Measurements from ENCODE around the gene NFATC1.
"Not testable (repeated sequence)": the region's sequence is repeated elsewhere in the genome, so short reads cannot be mapped to it uniquely, and the experiment has no call there.

Gene NFATC1

DNA sequence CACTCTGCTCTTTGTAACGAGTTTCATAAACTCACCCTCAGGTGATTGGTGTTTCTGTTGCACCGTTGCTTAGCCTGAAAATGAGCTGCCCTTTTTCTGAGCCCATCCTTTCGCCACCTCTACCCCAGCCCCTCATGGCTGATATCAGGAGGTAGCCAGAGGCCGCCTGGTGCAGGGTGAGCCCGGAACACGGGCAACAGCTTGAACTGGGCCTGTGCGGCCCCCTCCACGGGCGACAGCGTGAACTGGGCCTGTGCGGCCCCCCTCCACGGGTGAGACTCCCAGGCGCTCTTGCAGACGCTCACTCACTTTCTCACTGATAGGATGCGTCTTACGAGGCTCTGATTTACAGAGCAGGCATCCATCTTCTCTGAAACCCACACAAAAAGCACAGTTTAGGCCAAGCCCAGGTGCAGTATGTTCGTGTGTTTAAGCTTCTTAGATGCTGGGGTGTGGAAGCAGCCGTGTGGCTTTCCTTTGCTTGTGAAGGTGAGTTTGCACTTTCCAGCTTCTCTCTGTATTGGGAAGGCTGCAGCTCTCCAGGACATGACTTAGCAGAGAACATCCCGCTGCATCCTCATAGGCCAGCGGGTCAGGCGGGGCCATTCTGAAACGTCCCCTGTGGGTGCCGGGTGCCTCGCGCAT is 83.5 kb downstream of the NFATC1 start:
- no peak for DNase-seq

DNA sequence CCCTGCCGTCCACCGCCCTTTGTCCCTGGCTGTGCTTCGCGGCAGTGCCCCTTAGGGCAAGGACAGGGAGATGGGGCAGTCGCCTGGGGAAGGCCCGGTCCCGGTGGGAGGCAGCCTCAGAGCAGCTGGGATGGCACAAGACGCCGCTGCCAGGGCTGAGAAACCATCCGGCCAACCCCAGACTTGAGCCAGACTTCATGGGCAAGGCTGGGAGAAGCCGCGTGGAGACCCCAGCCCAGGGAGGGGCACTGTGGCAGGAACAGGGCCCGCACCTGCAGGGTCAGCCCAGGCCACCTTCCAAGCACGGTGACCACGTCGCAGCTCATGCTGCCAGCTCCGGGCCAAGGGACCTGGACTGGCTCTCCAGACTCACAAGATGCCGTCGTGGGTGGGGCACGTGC is 84.0 kb downstream of the NFATC1 start:
- no peak for DNase-seq

DNA sequence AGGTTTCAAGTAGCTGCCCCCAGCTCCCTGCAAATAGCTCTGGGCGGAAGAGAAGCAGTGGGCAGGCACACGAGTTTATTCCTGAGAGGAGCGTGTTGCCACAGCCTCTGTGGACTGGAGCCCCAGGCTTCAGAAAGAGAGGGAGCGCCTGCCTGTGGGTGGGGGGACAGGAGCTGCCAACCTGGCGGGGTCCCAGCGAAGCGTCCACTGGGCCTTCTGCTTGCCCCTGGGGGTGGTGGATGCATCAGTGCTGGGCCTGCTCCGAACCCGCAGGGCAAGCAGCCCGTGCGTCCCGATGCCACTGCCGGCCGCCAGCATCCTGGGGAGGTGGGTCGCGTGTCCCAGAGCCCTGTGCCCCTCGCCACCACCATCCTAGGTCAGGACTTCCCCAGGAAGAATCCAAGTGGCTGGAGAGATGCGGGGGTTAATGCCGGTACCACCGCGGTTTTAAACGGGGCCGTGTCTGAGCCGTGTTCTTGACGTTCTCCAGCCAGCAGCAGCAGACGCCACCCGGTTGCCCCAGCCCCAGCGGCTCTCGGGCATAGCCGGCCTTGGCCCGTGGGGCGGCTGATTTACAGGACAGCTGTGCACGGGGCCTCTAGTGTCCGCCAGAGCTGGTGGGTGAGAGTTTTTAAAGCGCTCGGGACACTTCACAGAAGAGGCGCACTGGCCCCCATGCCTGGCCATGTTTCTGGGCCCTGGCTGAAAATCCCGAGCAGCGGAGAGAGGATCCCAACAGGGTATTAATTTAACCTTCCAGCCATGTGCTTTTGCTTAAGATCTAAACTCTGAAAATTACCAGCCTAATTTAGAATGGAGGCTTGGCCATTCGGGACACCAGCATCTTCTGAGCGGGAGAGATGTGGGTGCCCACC is 84.7 kb downstream of the NFATC1 start:
- DNase-seq: no peak

DNA sequence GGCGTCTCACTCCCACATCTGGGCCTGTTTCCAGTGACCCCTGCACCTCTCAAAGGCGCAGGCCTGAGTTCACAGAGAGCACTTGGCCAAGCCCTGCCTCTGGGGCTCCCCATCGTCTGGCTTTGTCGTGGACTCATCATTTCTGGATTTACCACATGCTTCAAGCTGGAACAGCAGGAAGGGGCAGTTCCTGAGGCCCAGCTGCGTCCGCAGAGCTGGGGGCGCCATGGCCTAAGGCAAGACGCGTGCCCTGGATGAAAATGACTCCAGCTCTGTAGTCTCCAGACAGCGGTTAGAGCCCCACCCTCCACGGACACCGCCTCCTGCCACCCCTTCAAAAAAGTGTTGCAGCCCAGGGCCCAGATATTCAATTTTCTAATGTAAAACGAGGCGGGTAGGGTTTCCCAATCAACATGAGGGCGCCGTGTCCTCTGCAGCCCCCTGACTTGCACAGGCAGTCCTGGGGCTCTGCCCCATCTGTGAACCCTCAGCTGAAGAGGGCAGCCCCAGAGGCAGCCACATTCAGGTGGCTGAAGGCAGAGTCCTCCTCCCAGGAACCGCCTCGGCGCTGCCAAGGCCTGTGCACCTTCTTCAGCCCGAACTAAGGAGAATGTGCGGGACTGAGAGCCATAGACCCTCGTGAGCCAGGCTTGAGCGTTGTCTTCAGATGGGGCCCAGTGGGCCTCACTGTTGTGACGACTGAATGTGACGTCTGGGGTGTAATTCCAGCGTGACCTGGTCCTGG is 85.5 kb downstream of the NFATC1 start:
- DNase-seq: no peak

GRCh38 chr18:79483393-79483792 is 87.7 kb downstream of the NFATC1 start:
- not testable (repeated sequence) for DNase-seq

GRCh38 chr18:79483971-79484491 is 88.3 kb downstream of the NFATC1 start:
- no peak for DNase-seq

- DNase-seq: peak; percentile 98
These were observed 89.2 kb downstream of the NFATC1 start for GRCh38 chr18:79484661-79485621.

DNA sequence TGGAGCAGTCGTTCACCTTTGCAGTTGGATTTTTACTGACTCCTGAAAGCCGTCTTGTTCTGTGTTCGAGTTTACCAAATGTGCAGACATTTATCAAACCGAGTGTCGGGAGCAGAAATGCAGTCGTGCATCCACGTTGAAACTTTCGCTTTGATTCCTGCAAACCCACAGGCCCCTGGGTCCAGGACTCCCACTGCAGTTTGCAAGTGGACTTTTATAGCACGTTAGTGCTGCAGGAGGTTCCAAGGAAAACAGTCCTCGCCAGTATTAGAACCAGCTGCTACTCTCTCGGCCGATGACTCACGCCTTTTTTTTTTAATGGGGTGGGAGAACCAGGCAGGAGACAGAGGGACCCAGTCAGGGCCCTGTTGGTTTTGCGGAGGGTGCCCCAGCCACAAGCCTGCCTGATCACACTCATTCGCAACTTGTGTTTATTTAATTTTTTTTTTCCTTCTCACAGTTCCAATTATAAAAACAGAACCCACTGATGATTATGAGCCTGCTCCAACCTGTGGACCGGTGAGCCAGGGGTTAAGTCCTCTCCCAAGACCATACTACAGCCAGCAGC is 90.1 kb downstream of the NFATC1 start:
- DNase-seq: peak; percentile 96

GRCh38 chr18:79486356-79487182 is 90.8 kb downstream of the NFATC1 start:
- DNase-seq: no peak

GRCh38 chr18:79487183-79487800 is 91.6 kb downstream of the NFATC1 start:
- no peak for DNase-seq

DNA sequence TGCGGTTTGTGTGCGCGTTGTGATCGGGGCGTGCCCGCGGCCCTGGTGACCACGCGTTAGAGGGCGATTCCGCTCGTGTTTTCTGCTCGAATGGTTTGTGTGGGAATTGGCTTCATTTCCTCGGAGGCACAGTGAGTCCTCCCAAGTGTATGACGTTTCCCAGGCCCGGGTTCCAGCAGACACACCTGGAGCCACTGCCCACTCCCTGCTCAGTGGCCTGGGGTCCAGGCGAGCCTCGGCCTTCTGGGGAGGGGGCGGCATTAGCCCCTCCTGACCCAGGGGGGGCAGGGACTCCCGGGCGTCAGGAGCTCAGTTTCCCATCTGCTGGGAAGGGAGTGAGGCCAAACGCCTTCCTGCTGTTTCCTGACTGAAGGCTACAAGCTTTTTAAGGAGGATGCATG is 92.1 kb downstream of the NFATC1 start:
- no peak for DNase-seq

DNA sequence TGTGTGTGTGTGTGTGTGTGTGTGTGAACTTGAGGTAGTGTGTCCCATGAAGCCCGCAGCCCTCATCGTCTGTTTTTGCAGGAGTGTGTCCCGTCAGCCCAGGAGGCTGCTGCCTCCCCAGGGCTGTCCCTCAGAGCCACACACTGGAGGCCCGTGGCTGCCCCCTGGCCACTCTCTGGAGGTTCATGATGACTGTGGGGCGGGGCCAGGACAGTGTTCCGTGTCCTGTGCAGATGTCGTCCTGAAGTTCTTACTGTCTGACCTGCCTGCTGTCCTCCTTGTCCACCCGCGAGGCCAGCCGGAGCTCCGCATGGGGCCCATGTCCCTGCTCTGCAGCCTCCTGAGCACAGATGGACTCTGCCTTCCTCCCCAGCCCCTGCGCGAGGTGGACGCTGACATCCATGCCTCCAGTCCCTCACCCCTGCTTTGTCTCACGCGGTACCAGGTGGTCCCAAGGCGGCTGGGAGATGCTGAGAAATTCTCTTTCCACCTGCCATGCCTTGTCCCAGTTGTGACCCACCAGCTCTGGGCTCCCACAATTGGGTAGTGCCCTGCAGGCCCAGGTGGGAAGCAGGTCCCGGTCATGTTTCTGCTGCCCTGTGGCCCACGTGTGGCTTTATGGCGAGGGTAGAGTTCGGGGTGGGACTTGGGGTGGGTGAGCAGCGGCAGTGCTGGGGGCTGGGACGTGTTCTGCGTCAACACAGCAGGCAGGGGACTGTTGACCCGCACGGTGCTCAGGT is 92.8 kb downstream of the NFATC1 start:
- no peak for DNase-seq

GRCh38 chr18:79489051-79489898 is 93.5 kb downstream of the NFATC1 start:
- DNase-seq: no peak

GRCh38 chr18:79489899-79490625 is 94.3 kb downstream of the NFATC1 start:
- no peak for DNase-seq

DNA sequence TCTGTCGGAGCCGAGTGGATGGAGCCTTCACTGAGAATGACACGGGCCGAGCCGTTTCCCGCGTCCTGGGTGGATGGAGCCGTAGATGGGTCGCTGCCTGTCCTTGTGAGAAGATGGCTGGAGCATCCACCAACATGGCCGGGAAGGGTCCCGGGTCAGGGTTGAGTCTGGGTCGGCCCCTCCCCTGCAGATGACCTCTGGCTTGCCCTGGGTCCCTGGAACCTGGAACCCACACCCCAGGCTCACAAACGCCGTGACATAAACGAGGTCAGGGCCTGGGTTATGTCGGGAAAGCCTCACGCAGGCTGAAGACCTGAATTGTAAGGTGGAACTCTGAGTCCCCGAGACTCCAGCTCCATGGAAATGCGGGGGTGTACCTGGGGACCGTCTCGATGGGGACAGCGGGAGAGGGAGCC is 94.9 kb downstream of the NFATC1 start:
- DNase-seq: no peak

- DNase-seq: no peak
These were observed 95.4 kb downstream of the NFATC1 start for GRCh38 chr18:79491081-79491551.

GRCh38 chr18:79493211-79493800 is 97.6 kb downstream of the NFATC1 start:
- DNase-seq: no peak

Measured in fibroblast of upper back skin (primary cell).